Measurements from ENCODE around the gene ILKAP.

Gene ILKAP

DNA sequence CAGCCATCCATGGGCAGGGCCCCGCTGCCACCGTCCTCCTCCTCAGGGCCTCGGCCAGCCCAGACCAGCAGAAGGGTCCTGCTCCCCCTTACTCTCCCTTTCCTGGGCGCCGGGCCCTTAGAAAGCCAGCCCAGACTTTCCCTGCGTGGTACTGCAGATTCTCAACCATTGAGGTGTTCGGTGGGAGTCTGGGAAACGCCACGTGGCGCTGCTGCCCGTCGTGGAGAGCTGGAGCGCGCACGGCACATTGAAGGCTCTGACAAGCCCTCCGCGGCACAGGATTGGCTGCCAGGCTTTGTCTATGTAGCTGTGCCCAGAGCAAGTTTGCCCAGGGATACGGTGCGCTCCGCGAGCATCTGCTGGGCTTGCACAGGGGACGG, 75.4 kb downstream of the ILKAP start:
- FAIRE-seq: no peak
- DNase-seq (ENCODE audit: insufficient read length): no peak
- TF ChIP-seq POLR2A (IDR thresholded peaks at IDR 0.05; ENCODE audit: low read depth, low read length): no peak
- TF ChIP-seq TAF1 (IDR thresholded peaks at IDR 0.05; ENCODE audit: borderline replicate concordance, low read depth, low read length): no peak
- no peak for TF ChIP-seq POLR2AphosphoS5 (IDR thresholded peaks at IDR 0.05; ENCODE audit: low read depth, low read length)

DNA sequence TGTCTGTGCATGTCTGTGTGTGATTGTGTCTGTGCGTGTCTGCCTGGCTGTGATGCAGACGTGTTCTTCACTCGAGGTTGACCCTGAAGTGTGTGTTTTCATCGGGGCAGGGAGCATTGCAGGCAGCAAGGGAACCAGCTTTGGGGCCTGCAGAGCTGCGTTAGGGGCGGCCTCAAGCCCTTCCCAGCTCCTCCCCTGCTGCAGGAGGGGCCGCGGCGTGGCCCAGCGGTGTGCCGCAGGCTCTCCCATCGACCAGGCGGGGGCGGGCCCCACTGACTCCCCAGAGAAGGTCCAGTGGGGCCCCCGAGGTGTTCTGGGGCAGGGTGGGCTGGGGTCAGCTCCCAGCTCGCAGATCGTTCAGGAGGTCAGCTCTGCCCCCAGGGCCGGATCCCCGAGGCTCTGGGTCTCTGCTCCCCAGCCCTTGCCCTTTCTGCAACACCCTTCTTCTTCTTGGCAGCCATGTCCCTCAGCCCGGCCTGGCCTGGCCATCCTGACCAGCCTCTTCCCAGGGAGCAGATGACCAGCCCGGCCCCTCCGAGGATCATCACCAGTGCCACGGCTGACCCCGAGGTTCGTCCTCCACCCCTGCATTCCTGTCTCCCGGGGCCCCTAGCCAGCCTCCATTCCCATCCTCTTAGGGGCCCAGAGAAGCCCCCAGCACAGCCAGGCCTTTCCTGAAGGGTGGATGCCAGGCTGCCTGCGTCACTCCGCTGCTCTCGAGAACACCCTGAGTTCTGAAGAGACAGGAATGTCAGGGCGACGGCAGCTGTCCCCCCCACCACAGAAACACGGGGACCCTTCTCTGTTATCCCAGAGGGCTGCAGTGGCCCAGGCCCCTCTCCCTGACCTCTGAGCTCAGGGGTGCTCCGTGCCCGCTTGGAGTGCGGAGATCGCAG, 76.1 kb downstream of the ILKAP start:
- FAIRE-seq: no peak

DNA sequence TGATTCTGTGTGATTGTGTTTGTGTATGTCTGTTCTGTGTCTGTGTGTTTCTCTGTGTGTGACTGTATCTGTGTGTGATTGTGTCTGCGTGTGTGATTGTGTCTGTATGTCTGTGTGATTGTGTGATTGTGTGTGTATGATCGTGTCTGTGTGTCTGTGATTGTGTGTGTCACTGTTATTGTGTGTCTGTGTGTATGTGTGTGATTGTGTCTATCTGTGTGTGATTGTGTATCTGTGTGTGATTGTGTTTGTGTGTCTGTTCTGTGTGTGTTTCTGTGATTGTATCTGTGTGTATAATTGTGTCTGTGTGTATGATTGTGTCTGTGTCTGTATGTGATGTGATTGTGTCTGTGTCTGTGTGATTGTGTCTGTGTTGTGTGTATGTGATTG, 76.7 kb downstream of the ILKAP start:
- DNase-seq (ENCODE audit: insufficient read length) (no peak), FAIRE-seq (peak; percentile 75)
- TF ChIP-seq TAF1 (IDR thresholded peaks at IDR 0.05; ENCODE audit: borderline replicate concordance, low read depth, low read length) (no peak), POLR2AphosphoS5 (IDR thresholded peaks at IDR 0.05; ENCODE audit: low read depth, low read length) (no peak), POLR2A (IDR thresholded peaks at IDR 0.05; ENCODE audit: low read depth, low read length) (no peak)

More for the DNA sequence above, 76.1 kb downstream of the ILKAP start:
- TF ChIP-seq POLR2AphosphoS5 (IDR thresholded peaks at IDR 0.05; ENCODE audit: low read depth, low read length): no peak
- no peak for TF ChIP-seq TAF1 (IDR thresholded peaks at IDR 0.05; ENCODE audit: borderline replicate concordance, low read depth, low read length)
- TF ChIP-seq POLR2A (IDR thresholded peaks at IDR 0.05; ENCODE audit: low read depth, low read length): no peak
- peak; percentile 62 for DNase-seq (ENCODE audit: insufficient read length)

DNA sequence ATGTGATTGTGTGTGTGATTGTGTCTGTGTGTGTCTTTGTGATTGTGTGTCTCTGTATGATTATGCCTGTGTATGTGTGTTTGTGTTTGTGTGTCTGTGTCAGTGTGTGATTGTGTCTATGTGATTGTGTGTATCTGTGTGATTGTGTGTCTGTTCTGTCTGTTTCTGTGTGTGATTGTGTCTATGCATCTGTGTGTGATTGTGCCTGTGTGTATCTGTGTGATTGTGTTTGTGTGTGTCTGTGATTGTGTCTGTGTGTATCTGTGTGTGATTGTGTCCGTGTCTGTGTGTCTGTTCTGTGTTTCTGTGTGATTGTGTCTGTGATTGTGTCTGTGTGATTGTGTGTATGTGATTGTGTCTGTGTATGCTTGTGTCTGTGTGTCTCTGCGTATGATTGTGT, 77.2 kb downstream of the ILKAP start:
- no peak for TF ChIP-seq POLR2A (IDR thresholded peaks at IDR 0.05; ENCODE audit: low read depth, low read length)
- TF ChIP-seq POLR2AphosphoS5 (IDR thresholded peaks at IDR 0.05; ENCODE audit: low read depth, low read length): no peak
- no peak for TF ChIP-seq TAF1 (IDR thresholded peaks at IDR 0.05; ENCODE audit: borderline replicate concordance, low read depth, low read length)
- no peak for FAIRE-seq
- DNase-seq (ENCODE audit: insufficient read length): no peak

GRCh38 chr2:238125127-238125885, 78.2 kb downstream of the ILKAP start:
- no peak for TF ChIP-seq POLR2AphosphoS5 (IDR thresholded peaks at IDR 0.05; ENCODE audit: low read depth, low read length)
- TF ChIP-seq TAF1 (IDR thresholded peaks at IDR 0.05; ENCODE audit: borderline replicate concordance, low read depth, low read length): no peak
- TF ChIP-seq POLR2A (IDR thresholded peaks at IDR 0.05; ENCODE audit: low read depth, low read length): no peak
- DNase-seq (ENCODE audit: insufficient read length): no peak
- no peak for FAIRE-seq

DNA sequence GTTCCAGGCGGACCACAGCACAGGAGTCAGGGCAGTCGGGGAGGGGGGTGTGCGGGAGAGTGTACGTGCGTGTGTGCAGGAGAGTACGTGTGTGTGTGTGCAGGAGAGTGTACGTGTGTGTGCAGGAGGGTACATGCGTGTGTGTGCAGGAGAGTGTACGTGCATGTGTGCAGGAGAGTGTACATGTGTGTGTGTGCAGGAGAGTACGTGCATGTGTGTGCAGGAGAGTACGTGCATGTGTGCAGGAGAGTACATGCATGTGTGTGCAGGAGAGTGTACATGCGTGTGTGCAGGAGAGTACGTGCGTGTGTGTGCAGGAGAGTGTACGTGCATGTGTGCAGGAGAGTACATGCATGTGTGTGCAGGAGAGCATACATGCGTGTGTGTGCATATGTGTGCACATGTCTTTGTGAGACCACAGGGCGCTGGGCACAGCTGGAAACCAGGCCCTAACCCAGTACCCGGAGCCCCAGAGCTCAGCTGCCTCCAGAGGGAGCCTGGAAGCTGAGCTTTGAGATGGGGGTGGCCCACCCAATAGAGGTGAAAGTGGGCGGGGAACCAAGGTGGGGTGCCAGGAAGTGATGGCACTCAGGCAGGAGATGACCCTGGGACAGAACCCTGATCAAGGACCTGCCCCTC, 78.9 kb downstream of the ILKAP start:
- DNase-seq (ENCODE audit: insufficient read length) (no peak), FAIRE-seq (no peak)
- TF ChIP-seq TAF1 (IDR thresholded peaks at IDR 0.05; ENCODE audit: borderline replicate concordance, low read depth, low read length) (no peak), POLR2AphosphoS5 (IDR thresholded peaks at IDR 0.05; ENCODE audit: low read depth, low read length) (no peak), POLR2A (IDR thresholded peaks at IDR 0.05; ENCODE audit: low read depth, low read length) (no peak)

DNA sequence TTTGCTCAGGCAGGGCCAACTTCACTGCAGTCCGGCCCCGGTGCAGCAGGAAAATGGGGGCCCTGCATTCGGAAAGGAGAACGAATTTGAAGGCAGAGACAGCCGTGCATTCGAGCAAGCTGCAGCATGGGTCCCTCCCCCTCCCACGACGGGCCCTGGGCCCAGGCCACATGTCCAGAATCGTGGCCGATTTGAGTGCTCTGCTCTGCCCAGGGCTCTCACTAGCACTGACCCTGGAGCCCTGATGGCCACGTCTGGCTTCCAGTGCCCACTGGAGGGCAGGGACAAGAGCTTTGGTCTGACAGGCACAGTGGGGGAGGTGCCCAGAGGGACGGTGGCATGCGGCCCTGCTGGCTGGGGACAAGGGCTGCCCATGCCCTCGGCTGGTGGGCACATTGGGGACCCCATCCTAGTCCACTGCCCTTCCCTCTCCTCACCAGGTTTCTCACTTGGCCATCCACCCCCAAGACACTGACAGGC, 79.5 kb downstream of the ILKAP start:
- FAIRE-seq: no peak
- DNase-seq (ENCODE audit: insufficient read length): no peak
- no peak for TF ChIP-seq TAF1 (IDR thresholded peaks at IDR 0.05; ENCODE audit: borderline replicate concordance, low read depth, low read length)
- no peak for TF ChIP-seq POLR2AphosphoS5 (IDR thresholded peaks at IDR 0.05; ENCODE audit: low read depth, low read length)
- no peak for TF ChIP-seq POLR2A (IDR thresholded peaks at IDR 0.05; ENCODE audit: low read depth, low read length)

DNA sequence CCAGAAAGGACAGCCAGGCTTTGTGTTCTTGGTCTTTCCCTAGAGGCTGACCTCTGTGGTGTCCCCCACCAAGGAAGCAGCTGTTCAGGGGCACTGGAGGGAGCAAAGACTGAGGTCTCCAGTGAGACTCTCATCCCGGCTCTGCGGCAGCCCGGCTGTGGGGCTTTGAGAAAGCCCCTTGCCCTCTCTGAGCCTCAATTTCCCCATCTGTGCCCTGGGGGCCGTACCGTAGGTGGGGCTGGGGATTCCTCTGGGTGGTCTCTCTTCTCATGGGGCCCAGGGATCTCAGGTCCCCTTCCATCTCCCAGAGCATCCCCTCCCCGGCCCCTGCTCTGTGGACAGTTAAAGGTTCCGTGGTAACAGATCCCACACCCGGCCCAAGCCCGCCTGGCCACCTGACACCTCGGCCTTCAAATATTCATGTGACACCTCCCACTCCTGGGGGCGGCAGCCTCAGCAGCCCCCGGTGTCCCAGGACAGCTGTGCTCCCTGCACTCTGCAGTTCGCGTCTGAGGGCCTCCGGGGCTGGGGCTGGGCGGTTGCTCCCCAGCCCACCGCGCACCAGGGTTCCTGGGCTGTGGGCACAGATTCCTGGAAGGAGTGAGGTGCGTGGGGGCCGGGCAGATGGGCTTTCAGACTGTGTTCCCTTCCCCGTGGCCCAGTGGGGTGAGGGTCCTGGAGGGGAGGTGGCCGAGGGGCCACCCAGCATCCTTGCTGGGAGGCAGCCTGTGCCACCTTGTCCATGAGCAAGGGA, 80.1 kb downstream of the ILKAP start:
- DNase-seq (ENCODE audit: insufficient read length) (no peak), FAIRE-seq (no peak)
- no peak for TF ChIP-seq POLR2AphosphoS5 (IDR thresholded peaks at IDR 0.05; ENCODE audit: low read depth, low read length)
- TF ChIP-seq POLR2A (IDR thresholded peaks at IDR 0.05; ENCODE audit: low read depth, low read length): no peak
- no peak for TF ChIP-seq TAF1 (IDR thresholded peaks at IDR 0.05; ENCODE audit: borderline replicate concordance, low read depth, low read length)

DNA sequence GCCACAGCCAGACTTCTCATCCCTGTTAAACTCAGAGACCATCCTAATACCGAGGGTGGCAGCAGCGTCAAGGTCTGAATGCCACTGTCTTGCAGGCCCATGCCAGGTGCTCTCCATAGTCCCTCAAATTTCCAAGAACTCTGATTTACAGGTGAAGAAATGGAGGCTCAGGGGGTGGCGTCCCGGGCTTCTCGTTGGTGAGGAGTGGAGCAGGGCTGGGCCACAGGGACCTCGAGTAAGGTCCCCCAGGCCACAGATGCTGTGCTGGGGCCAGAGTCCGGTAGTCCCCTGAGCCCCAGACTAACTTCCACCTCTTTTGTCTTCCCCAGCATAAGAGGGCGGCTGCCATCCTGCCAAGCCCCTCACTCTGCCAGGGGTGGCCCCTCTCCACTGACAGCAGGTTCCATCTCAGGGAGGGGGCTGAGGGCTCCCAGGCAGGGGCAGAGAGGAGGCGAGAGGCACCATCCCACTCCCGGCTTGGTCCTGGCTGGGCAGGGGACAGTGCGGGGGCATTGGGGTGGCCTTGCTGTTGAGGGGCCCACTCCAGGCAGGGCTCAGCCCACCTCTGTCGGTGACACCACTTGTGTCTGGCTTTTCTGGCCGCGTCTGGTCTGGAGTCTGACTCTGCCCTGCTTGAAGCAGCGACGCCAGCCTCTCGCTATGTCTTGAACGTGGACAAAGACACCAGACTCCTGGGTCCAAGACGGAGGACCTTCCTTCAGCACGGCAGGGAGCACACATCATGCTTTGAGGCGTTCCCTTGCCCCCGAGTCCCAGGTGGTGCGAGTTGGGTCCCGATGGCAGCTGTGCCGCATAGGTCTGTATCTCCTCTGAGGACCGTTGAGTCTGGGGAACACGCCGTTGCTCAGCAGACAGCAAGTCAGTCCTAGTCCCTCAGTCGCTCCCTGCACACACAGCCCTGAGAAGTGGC, 80.9 kb downstream of the ILKAP start:
- no peak for DNase-seq (ENCODE audit: insufficient read length)
- FAIRE-seq: no peak
- TF ChIP-seq POLR2AphosphoS5 (IDR thresholded peaks at IDR 0.05; ENCODE audit: low read depth, low read length) (no peak), TAF1 (IDR thresholded peaks at IDR 0.05; ENCODE audit: borderline replicate concordance, low read depth, low read length) (no peak)

Data from GM12892 (cell line).